Colonic mucosa (tissue), 4 donors: ENCODE data around the gene ECPAS. TPM values are rescaled to one million over a fixed set of nuclear protein-coding genes. Genes with fewer than 3 reads are reported as not detected.

Source experiments
- DNase-seq: peaks from one replicate; pipeline ENCODE4 v3.0.0-alpha.2; 2020
- H3K27ac ChIP-seq: fragments of 200-600 bp; one replicate; pipeline ENCODE4 v1.8.0; 2021
- H3K27me3 ChIP-seq: fragments of 200-600 bp; one replicate; pipeline ENCODE4 v1.8.0; 2021
- H3K36me3 ChIP-seq: fragments of 200-600 bp; one replicate; pipeline ENCODE4 v1.8.0; 2021
- H3K4me1 ChIP-seq: fragments of 200-600 bp; one replicate; pipeline ENCODE4 v1.8.0; 2021; ENCODE audit warnings: mild to moderate bottlenecking
- H3K4me3 ChIP-seq: fragments of 200-600 bp; one replicate; pipeline ENCODE4 v1.8.0; 2021
- H3K9ac ChIP-seq, 2 donors: one replicate each; pipeline ENCODE4 v1.7.0; 2013; ENCODE audit warnings: control low read depth in 2 of 2, low read depth in 2 of 2, low read length in 2 of 2
- H3K9me3 ChIP-seq: fragments of 200-600 bp; one replicate; pipeline ENCODE4 v1.8.0; 2021
- intact Hi-C: fragments of 100-400 bp; cut with DNase I; formaldehyde crosslinking; loops from one replicate; pipeline ENCODE4 v1.14.1; 2022
- total RNA-seq, 2 donors: library from RNA; stranded (reverse); fragmentation: NEBNext Ultra II Directional in 1 of 2; extraction: Animal tissue kit (Norgen Biotek cat#: 25700) in 1 of 2; gene quantifications; one replicate each; pipeline ENCODE4 v1.2.1, GENCODE V29; 2021
- TF ChIP-seq, protein P1 (sequence below): fragments of 200-600 bp; IDR thresholded peaks from one replicate; pipeline ENCODE4 v1.8.0; 2022; ENCODE audit warnings: antibody characterized with exemption, mild to moderate bottlenecking
- donor health status: healthy.
- donor health status: DM: no; HTN: no; CAD: no.
- donor health status: DM: no; HTN: no; CAD: no.

ECPAS gene
- total RNA-seq, 2 donors from 2014 or later: 55.1 to 92.5 TPM

DNA sequence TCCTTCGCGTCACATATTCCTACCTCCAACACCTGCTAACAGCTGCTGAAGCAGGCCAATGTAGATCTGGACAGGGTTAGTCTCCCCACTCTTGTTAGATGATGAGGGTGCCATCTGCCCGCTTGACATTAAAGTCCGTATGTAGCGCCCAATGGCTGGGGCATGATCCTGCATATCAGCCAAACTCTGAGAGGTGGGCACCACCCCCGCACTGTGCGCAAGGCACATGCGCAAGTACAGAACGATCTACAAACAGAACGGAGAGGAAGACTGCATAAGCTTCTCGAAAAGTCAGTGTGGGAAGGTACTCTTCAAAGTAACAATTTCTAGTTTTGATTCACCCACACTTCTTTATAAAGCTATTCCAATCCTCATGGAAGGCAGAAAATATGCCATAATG lies 69.8 kb downstream of the ECPAS start:
- TF ChIP-seq, protein P1, sequence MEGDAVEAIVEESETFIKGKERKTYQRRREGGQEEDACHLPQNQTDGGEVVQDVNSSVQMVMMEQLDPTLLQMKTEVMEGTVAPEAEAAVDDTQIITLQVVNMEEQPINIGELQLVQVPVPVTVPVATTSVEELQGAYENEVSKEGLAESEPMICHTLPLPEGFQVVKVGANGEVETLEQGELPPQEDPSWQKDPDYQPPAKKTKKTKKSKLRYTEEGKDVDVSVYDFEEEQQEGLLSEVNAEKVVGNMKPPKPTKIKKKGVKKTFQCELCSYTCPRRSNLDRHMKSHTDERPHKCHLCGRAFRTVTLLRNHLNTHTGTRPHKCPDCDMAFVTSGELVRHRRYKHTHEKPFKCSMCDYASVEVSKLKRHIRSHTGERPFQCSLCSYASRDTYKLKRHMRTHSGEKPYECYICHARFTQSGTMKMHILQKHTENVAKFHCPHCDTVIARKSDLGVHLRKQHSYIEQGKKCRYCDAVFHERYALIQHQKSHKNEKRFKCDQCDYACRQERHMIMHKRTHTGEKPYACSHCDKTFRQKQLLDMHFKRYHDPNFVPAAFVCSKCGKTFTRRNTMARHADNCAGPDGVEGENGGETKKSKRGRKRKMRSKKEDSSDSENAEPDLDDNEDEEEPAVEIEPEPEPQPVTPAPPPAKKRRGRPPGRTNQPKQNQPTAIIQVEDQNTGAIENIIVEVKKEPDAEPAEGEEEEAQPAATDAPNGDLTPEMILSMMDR: no peak
- intact Hi-C loops: no loop called here
- H3K9me3 ChIP-seq: no peaks in the 10 kb centered on the region
- H3K27me3 ChIP-seq: no peaks in the 10 kb centered on the region
- H3K9ac ChIP-seq: no peak overlapping the region
- no peaks in the 10 kb centered on the region for H3K4me1 ChIP-seq
- DNase-seq: no peak
- peaks cover 6% of the 10 kb centered on the region for H3K36me3 ChIP-seq
- H3K27ac ChIP-seq: no peak overlapping the region
- no peak overlapping the region for H3K4me3 ChIP-seq

DNA sequence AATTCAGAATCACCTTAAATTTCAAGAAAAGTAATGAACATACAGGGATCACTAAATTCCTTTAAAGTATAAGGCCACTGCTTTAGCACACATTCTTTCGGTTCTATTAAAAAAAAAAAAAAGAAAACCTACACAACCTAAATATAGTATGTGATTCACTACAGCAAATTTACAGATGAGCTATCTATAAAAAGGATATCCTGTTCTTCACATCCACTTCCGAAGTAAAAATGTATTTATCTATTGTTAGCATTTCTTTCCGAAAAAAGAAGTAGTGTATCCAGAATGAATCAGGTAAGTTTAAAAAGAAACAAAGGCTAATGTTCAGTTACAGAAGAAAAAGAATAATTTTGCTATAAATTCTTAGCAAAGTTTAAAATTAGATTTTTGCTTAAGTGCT lies 70.2 kb downstream of the ECPAS start:
- H3K4me3 ChIP-seq: no peak overlapping the region
- no peak overlapping the region for H3K27ac ChIP-seq
- DNase-seq: no peak
- TF ChIP-seq, protein P1: no peak
- intact Hi-C loops: no loop called here
- no peak overlapping the region for H3K9ac ChIP-seq
- H3K27me3 ChIP-seq: no peaks in the 10 kb centered on the region
- no peaks in the 10 kb centered on the region for H3K9me3 ChIP-seq
- H3K36me3 ChIP-seq: peaks cover 6% of the 10 kb centered on the region
- no peaks in the 10 kb centered on the region for H3K4me1 ChIP-seq

DNA sequence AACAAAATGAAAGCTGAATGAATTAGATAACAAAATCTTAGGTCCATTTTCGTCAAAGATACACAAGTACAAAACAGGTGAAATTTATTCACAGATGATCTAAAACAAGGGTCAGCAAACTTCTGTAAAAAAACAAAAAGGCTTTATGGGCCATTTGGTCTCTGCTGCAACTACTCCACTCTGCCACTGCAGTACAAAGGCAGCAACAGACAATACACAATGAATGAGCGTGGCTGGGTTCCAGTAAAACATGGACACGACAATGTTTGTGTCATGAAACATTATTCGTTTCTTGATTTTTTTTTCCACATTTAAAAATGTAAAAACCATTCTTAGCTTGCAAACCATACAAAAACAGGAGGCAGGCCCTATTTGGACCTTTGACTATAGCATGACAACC lies 71.9 kb downstream of the ECPAS start:
- Histone ChIP-seq H3K27ac (no peak overlapping the region), H3K4me1 (no peaks in the 10 kb centered on the region), H3K36me3 (peaks cover 6% of the 10 kb centered on the region), H3K9me3 (no peaks in the 10 kb centered on the region), H3K9ac (no peak overlapping the region), H3K4me3 (no peak overlapping the region), H3K27me3 (no peaks in the 10 kb centered on the region)
- TF ChIP-seq, protein P1: no peak
- intact Hi-C loops: no loop called here
- DNase-seq: no peak

DNA sequence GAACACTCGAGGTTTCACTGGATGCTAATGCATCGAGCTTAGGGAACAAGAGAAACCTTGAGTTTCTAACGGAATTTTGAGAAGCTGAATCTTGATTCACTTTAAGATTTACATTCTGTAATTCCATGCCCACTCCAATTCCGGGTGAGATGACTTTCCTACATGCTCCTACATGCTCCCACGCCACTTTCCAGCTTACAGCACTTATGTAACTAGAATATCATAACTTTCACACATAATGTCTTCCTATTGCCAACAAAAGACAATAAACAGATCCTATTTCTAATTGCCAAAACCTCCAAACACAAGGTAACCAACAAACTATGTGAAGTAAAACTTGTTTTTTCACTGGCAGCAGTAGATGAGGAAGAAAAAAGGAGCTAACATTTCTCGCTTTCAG lies 72.9 kb downstream of the ECPAS start:
- TF ChIP-seq, protein P1: no peak
- peaks cover 9% of the 10 kb centered on the region for H3K36me3 ChIP-seq
- H3K9me3 ChIP-seq: no peaks in the 10 kb centered on the region
- no peaks in the 10 kb centered on the region for H3K4me1 ChIP-seq
- intact Hi-C loops: no loop called here
- no peaks in the 10 kb centered on the region for H3K27me3 ChIP-seq
- no peak for DNase-seq
- H3K4me3 ChIP-seq: no peak overlapping the region
- H3K27ac ChIP-seq: no peak overlapping the region
- no peak overlapping the region for H3K9ac ChIP-seq

DNA sequence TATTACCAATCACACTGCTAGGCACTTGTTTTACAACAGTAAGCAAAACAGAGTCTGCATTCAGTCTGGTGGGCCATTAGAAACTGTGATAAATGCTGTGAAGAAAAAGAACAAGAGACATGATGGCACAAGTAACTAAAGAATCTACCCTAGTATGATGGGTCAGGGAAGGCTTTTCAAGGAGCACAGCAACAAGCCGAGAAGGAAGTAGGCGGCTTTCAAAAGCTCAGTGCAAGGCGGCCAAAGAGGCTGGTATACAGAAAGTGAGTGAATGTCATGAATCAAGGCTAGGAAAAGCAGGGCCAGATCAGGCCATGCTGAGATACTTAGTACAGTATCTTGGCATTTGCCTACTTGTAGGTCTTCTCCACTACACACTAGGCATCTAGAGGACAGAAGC lies 76.4 kb downstream of the ECPAS start:
- peaks cover 9% of the 10 kb centered on the region for H3K36me3 ChIP-seq

More for the DNA sequence above, 76.4 kb downstream of the ECPAS start:
- Histone ChIP-seq H3K4me3 (no peak overlapping the region), H3K4me1 (no peaks in the 10 kb centered on the region), H3K27me3 (no peaks in the 10 kb centered on the region), H3K9ac (no peak overlapping the region), H3K9me3 (no peaks in the 10 kb centered on the region), H3K27ac (no peak overlapping the region)
- DNase-seq: no peak
- TF ChIP-seq, protein P1: no peak
- intact Hi-C loops: no loop called here
